ENCODE data around the gene RTBDN. TPM values are rescaled to one million over a fixed set of nuclear protein-coding genes. Genes with fewer than 3 reads are reported as not detected.
"Not testable (repeated sequence)": the region's sequence is repeated elsewhere in the genome, so short reads cannot be mapped to it uniquely, and the experiment has no call there.

The RTBDN gene
- total RNA-seq, 1 donor from 2014 or later, result not detected

GRCh38 chr19:12833738-12834565, 427 bp downstream of the RTBDN start:
- DNase-seq (peak; percentile 69), ATAC-seq (peak; percentile 8)
- Histone ChIP-seq H3K4me3 (peak overlapping the region; percentile 40), H3K36me3 (no peaks in the 10 kb centered on the region), H3K27me3 (peaks cover 91% of the 10 kb centered on the region), H3K27ac (no peak overlapping the region), H3K4me1 (peaks cover 13% of the 10 kb centered on the region), H3K9me3 (no peaks in the 10 kb centered on the region)
- intact Hi-C loops (cut with DNase I), result no loop called here
- TF ChIP-seq CTCF (IDR thresholded peaks at IDR 0.05), result no peak

- Histone ChIP-seq H3K4me1 (peaks cover 10% of the 10 kb centered on the region), H3K36me3 (no peaks in the 10 kb centered on the region), H3K4me3 (no peak overlapping the region), H3K27ac (no peak overlapping the region), H3K9me3 (no peaks in the 10 kb centered on the region), H3K27me3 (peaks cover 89% of the 10 kb centered on the region)
- ATAC-seq (no peak), DNase-seq (no peak)
- no peak for TF ChIP-seq CTCF (IDR thresholded peaks at IDR 0.05)
- intact Hi-C loops (cut with DNase I), result no loop called here
Measured at GRCh38 chr19:12833418-12833737, 1.0 kb downstream of the RTBDN start.

GRCh38 chr19:12828494-12828893, 5.9 kb downstream of the RTBDN start:
- intact Hi-C loops (cut with DNase I), result no loop called here
- Histone ChIP-seq H3K4me1 (peaks cover 9% of the 10 kb centered on the region), H3K27me3 (peaks cover 86% of the 10 kb centered on the region), H3K36me3 (no peaks in the 10 kb centered on the region), H3K4me3 (no peak overlapping the region), H3K9me3 (no peaks in the 10 kb centered on the region), H3K27ac (no peak overlapping the region)
- DNase-seq, result no peak
- no peak for TF ChIP-seq CTCF (IDR thresholded peaks at IDR 0.05)
- peak; percentile 42 for ATAC-seq

- ATAC-seq (peak; percentile 57), DNase-seq (no peak)
- peaks cover 6% of the 10 kb centered on the region for H3K4me1 ChIP-seq
- intact Hi-C loops (cut with DNase I), result no loop called here
- no peak overlapping the region for H3K4me3 ChIP-seq
- H3K9me3 ChIP-seq, result no peaks in the 10 kb centered on the region
- peaks cover 61% of the 10 kb centered on the region for H3K27me3 ChIP-seq
- no peak overlapping the region for H3K27ac ChIP-seq
- no peaks in the 10 kb centered on the region for H3K36me3 ChIP-seq
- peak; percentile 28 for TF ChIP-seq CTCF (IDR thresholded peaks at IDR 0.05)
Measured at GRCh38 chr19:12825254-12826131, 8.9 kb downstream of the RTBDN start.

GRCh38 chr19:12821761-12822160, 12.6 kb downstream of the RTBDN start:
- no peaks in the 10 kb centered on the region for H3K9me3 ChIP-seq
- TF ChIP-seq CTCF (IDR thresholded peaks at IDR 0.05), result no peak
- no peak overlapping the region for H3K4me3 ChIP-seq
- peaks cover 26% of the 10 kb centered on the region for H3K27me3 ChIP-seq
- ATAC-seq, result no peak
- H3K27ac ChIP-seq, result no peak overlapping the region
- intact Hi-C loops (cut with DNase I), result no loop called here
- no peaks in the 10 kb centered on the region for H3K4me1 ChIP-seq
- no peak for DNase-seq
- no peaks in the 10 kb centered on the region for H3K36me3 ChIP-seq

GRCh38 chr19:12817810-12818209, 16.6 kb downstream of the RTBDN start:
- H3K27ac ChIP-seq; H3K27me3 ChIP-seq; H3K36me3 ChIP-seq; H3K4me3 ChIP-seq; ATAC-seq; intact Hi-C loops (cut with DNase I); H3K4me1 ChIP-seq; DNase-seq; H3K9me3 ChIP-seq: not testable (repeated sequence)

- ATAC-seq; H3K9me3 ChIP-seq; H3K36me3 ChIP-seq; intact Hi-C loops (cut with DNase I); H3K27ac ChIP-seq; H3K4me3 ChIP-seq; DNase-seq; H3K4me1 ChIP-seq; H3K27me3 ChIP-seq: not testable (repeated sequence)
Measured at GRCh38 chr19:12817188-12817587, 17.2 kb downstream of the RTBDN start.
